CD14-positive monocyte (primary cell): Measurements from ENCODE around the gene DOCK8. TPM values are rescaled to one million over a fixed set of nuclear protein-coding genes. Genes with fewer than 3 reads are reported as not detected.

Experiments
- DNase-seq, 3 donors: peaks; one replicate each; pipeline ENCODE4 v3.0.0-alpha.2; 2011 to 2022
- H2AFZ ChIP-seq: 2 replicates; pipeline ENCODE4 v1.6.0; 2012; ENCODE audit warnings: mild to moderate bottlenecking, low read depth, low read length, inconsistent platforms; ENCODE audit not compliant: insufficient read depth, poor library complexity, severe bottlenecking
- H3K27ac ChIP-seq, 2 donors: 1 replicate in 1 of 2; 2 replicates in 1 of 2; pipeline ENCODE4 v1.5.1; 2012 to 2013; ENCODE audit warnings: low read length in 2 of 2, control low read depth in 1 of 2, inconsistent platforms in 1 of 2, low read depth in 1 of 2, mild to moderate bottlenecking in 1 of 2
- H3K27me3 ChIP-seq, 2 donors: one replicate each; pipeline versions ENCODE4 v1.6.0 to v1.6.1; 2011 to 2013; ENCODE audit warnings: low read length in 2 of 2; ENCODE audit not compliant: control insufficient read depth in 2 of 2, insufficient read depth in 2 of 2
- H3K36me3 ChIP-seq, 2 donors: replicated peaks in 1 of 2; 1 replicate in 1 of 2; 2 replicates in 1 of 2; pipeline versions ENCODE4 v1.5.1 to v1.6.1; 2012 to 2013; ENCODE audit warnings: low read length in 2 of 2, control low read depth in 1 of 2, inconsistent platforms in 1 of 2, mild to moderate bottlenecking in 1 of 2; ENCODE audit not compliant: insufficient read depth in 2 of 2, control insufficient read depth in 1 of 2
- H3K4me1 ChIP-seq, 2 donors: 1 replicate in 1 of 2; 2 replicates in 1 of 2; pipeline versions ENCODE4 v1.5.1 to v1.6.1; 2012 to 2013; ENCODE audit warnings: low read length in 2 of 2, control low read depth in 1 of 2, inconsistent platforms in 1 of 2, mild to moderate bottlenecking in 1 of 2, moderate library complexity in 1 of 2; ENCODE audit not compliant: insufficient read depth in 2 of 2, control insufficient read depth in 1 of 2
- H3K4me2 ChIP-seq: replicated peaks from 2 replicates; pipeline ENCODE3; 2012; ENCODE audit warnings: low read length, moderate library complexity, mild to moderate bottlenecking; ENCODE audit not compliant: poor library complexity, severe bottlenecking; ENCODE audit errors: extremely low read depth
- H3K4me3 ChIP-seq, 3 experiments: fragments of 200-600 bp in 1 of 3; sonication (generic) in 1 of 3; replicated peaks in 1 of 3; 1 replicate in 2 of 3; 2 replicates in 1 of 3; pipeline ENCODE4 v1.5.1; 2011 to 2013; ENCODE audit warnings: low read length in 3 of 3, mild to moderate bottlenecking in 3 of 3, control low read depth in 2 of 3, low read depth in 2 of 3, inconsistent platforms in 1 of 3, moderate library complexity in 1 of 3
- H3K79me2 ChIP-seq: 2 replicates; pipeline ENCODE4 v1.6.0; 2012; ENCODE audit warnings: mild to moderate bottlenecking, control low read depth, inconsistent platforms, low read length, moderate library complexity; ENCODE audit not compliant: insufficient read depth
- H3K9ac ChIP-seq: 2 replicates; pipeline ENCODE4 v1.6.0; 2017; ENCODE audit warnings: low read length, mild to moderate bottlenecking; ENCODE audit not compliant: insufficient read depth, poor library complexity, severe bottlenecking
- H3K9me3 ChIP-seq, 2 donors: replicated peaks in 1 of 2; 1 replicate in 1 of 2; 2 replicates in 1 of 2; pipeline versions ENCODE4 v1.5.1 to v1.6.1; 2012 to 2013; ENCODE audit warnings: low read length in 2 of 2, control low read depth in 1 of 2; ENCODE audit not compliant: control insufficient read depth in 1 of 2, insufficient read depth in 1 of 2
- H4K20me1 ChIP-seq: 2 replicates; pipeline ENCODE4 v1.6.0; 2012; ENCODE audit warnings: mild to moderate bottlenecking, low read length, control low read depth, moderate library complexity; ENCODE audit not compliant: insufficient read depth
- H3K27ac Mint-ChIP-seq, 7 donors: one replicate each; pipeline ENCODE4 v1.8.0; 2020; ENCODE audit warnings: mild to moderate bottlenecking in 7 of 7, mixed read lengths in 7 of 7, moderate library complexity in 6 of 7, inconsistent platforms in 2 of 7
- H3K27me3 Mint-ChIP-seq, 3 donors: one replicate each; pipeline ENCODE4 v1.8.0; 2021 to 2022; ENCODE audit warnings: low read depth in 3 of 3, mild to moderate bottlenecking in 3 of 3, mixed read lengths in 3 of 3, moderate library complexity in 3 of 3, inconsistent platforms in 1 of 3
- H3K36me3 Mint-ChIP-seq, 2 donors: one replicate each; pipeline ENCODE4 v1.8.0; 2020; ENCODE audit warnings: mixed read lengths in 2 of 2, inconsistent platforms in 1 of 2, mild to moderate bottlenecking in 1 of 2
- H3K4me1 Mint-ChIP-seq: one replicate; pipeline ENCODE4 v1.8.0; 2020; ENCODE audit warnings: mild to moderate bottlenecking, mixed read lengths
- H3K4me3 Mint-ChIP-seq, 2 donors: one replicate each; pipeline ENCODE4 v1.8.0; 2020; ENCODE audit warnings: mild to moderate bottlenecking in 2 of 2, mixed read lengths in 2 of 2, moderate library complexity in 1 of 2
- H3K9me3 Mint-ChIP-seq, 7 donors: one replicate each; pipeline ENCODE4 v1.8.0; 2020 to 2022; ENCODE audit warnings: mixed read lengths in 7 of 7, mild to moderate bottlenecking in 6 of 7, moderate library complexity in 6 of 7, inconsistent platforms in 2 of 7
- CTCF ChIP-seq: fragments of 200-600 bp; IDR thresholded peaks from one replicate; pipeline ENCODE4 v1.8.0; 2022; ENCODE audit warnings: antibody characterized with exemption, mild to moderate bottlenecking
- WGBS: methylation state at CpG from one replicate; pipeline ENCODE4 v1.1.5; 2013; ENCODE audit warnings: missing lambda C conversion rate; ENCODE audit not compliant: insufficient coverage; 5-methylcytosine and 5-hydroxymethylcytosine counted together
- intact Hi-C, 2 donors: fragments of 100-400 bp; cut with micrococcal nuclease; formaldehyde crosslinking; loops; one replicate each; pipeline versions ENCODE4 v1.15.0 to v1.15.1; 2023
- polyA plus RNA-seq, 3 donors: library from polyadenylated mRNA; depleted of rRNA in 1 of 3; unstranded in 2 of 3; stranded (reverse) in 1 of 3; fragments of 300-500 nt in 2 of 3; fragments of >200 nt in 1 of 3; fragmentation: Illumina TruSeq in 2 of 3; gene quantifications; 1 replicate in 2 of 3; 2 replicates in 1 of 3; pipeline ENCODE4 v1.2.3, GENCODE V29; 2012 to 2021

The DOCK8 gene
- polyA plus RNA-seq, 3 donors: 46.8 to 100 (median 95.4) TPM

DNA sequence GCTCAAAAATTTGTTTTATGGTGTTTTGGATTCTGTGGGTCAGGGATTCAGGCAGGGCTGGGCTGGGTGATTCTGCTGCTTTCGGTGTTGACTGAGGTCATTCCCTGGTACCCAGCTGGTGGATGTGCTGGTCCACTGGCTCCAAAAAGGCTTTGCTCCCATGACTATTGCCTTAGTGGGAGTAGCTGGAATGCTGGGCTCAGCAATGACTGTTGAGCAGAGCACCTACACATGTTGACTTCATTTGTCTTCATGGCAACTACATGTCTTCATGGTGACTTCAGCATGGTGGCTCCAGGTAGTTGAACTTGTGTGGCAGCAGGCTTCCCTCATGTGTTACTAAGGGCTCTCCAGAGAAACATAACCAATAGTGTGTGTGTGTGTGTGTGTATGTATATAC lies 297.2 kb downstream of the DOCK8 start:
- Histone ChIP-seq H3K36me3 (no peaks in the 10 kb centered on the region), H3K4me2 (no peak overlapping the region), H3K4me1 (no peaks in the 10 kb centered on the region), H3K9me3 (no peaks in the 10 kb centered on the region), H3K79me2 (no peaks in the 10 kb centered on the region), H4K20me1 (no peaks in the 10 kb centered on the region), H3K27ac (no peak overlapping the region), H3K4me3 (no peak overlapping the region), H2AFZ (no peak overlapping the region), H3K9ac (no peak overlapping the region), H3K27me3 (peaks cover 2 to 14% of the 10 kb centered on the region in 2 donors)
- H3K9me3 Mint-ChIP-seq: peaks cover 0 to 7% (median 0%) of the 10 kb centered on the region in 7 donors
- no peaks in the 10 kb centered on the region for H3K36me3 Mint-ChIP-seq
- peaks cover 16 to 27% (median 20%) of the 10 kb centered on the region in 3 donors for H3K27me3 Mint-ChIP-seq
- H3K27ac Mint-ChIP-seq: no peak overlapping the region
- no peak for DNase-seq
- intact Hi-C loops: no loop called here
- H3K4me3 Mint-ChIP-seq: no peak overlapping the region
- no peak for TF ChIP-seq CTCF
- no peaks in the 10 kb centered on the region for H3K4me1 Mint-ChIP-seq
- 100% methylated on average over 1 of the region's 1 CpG for WGBS

GRCh38 chr9:512555-513272 lies 298.0 kb downstream of the DOCK8 start:
- Mint-ChIP-seq H3K27ac (no peak overlapping the region), H3K4me3 (peak overlapping the region in 1 of 2 donors; percentile 59), H3K27me3 (peaks cover 8 to 19% (median 15%) of the 10 kb centered on the region in 3 donors), H3K9me3 (peaks cover 0 to 5% (median 0%) of the 10 kb centered on the region in 7 donors), H3K4me1 (no peaks in the 10 kb centered on the region), H3K36me3 (no peaks in the 10 kb centered on the region)
- Histone ChIP-seq H3K27me3 (peaks cover 0 to 8% of the 10 kb centered on the region in 2 donors), H3K36me3 (no peaks in the 10 kb centered on the region), H3K27ac (no peak overlapping the region), H4K20me1 (no peaks in the 10 kb centered on the region), H3K9me3 (no peaks in the 10 kb centered on the region), H3K4me3 (no peak overlapping the region), H2AFZ (no peak overlapping the region), H3K9ac (no peak overlapping the region), H3K79me2 (no peaks in the 10 kb centered on the region), H3K4me1 (no peaks in the 10 kb centered on the region), H3K4me2 (no peak overlapping the region)
- TF ChIP-seq CTCF: no peak
- DNase-seq: no peak
- no CpG with 5 or more reads among the region's 3 CpGs for WGBS
- intact Hi-C loops: no loop called here

Other genes with a start within 250 kb of the DOCK8 start
- gene WASHC1, start 185.4 kb upstream of the DOCK8 start, polyA plus RNA-seq: 10 to 100 TPM in 1 of 3 donors, 1 to 10 TPM in 1, under 1 TPM in 1; 0.85 to 24.0 (median 1.4) TPM
- not detected for gene FOXD4, start 96.4 kb upstream of the DOCK8 start, polyA plus RNA-seq
- 10 to 100 TPM; 26.7 to 70.5 (median 53.1) TPM for gene ZNG1A, start 35.8 kb upstream of the DOCK8 start, polyA plus RNA-seq